ENCODE measurements around the gene TSSK6.
A peak's percentile ranks its signal among the peaks of the same experiment; 100 is the strongest.

Gene TSSK6

GRCh38 chr19:19544954-19545591 lies 29.7 kb upstream of the TSSK6 start:
- no peak for DNase-seq (ENCODE audit: low read depth)

GRCh38 chr19:19544257-19544953 lies 29.1 kb upstream of the TSSK6 start:
- no peak for DNase-seq (ENCODE audit: low read depth)

- DNase-seq (ENCODE audit: low read depth) = no peak
Observed at GRCh38 chr19:19543640-19544039, 28.3 kb upstream of the TSSK6 start.

GRCh38 chr19:19543101-19543500 lies 27.8 kb upstream of the TSSK6 start:
- no peak for DNase-seq (ENCODE audit: low read depth)

GRCh38 chr19:19542507-19542906 lies 27.2 kb upstream of the TSSK6 start:
- DNase-seq (ENCODE audit: low read depth) = no peak

- no peak for DNase-seq (ENCODE audit: low read depth)
Observed at GRCh38 chr19:19541616-19542015, 26.3 kb upstream of the TSSK6 start.

DNA sequence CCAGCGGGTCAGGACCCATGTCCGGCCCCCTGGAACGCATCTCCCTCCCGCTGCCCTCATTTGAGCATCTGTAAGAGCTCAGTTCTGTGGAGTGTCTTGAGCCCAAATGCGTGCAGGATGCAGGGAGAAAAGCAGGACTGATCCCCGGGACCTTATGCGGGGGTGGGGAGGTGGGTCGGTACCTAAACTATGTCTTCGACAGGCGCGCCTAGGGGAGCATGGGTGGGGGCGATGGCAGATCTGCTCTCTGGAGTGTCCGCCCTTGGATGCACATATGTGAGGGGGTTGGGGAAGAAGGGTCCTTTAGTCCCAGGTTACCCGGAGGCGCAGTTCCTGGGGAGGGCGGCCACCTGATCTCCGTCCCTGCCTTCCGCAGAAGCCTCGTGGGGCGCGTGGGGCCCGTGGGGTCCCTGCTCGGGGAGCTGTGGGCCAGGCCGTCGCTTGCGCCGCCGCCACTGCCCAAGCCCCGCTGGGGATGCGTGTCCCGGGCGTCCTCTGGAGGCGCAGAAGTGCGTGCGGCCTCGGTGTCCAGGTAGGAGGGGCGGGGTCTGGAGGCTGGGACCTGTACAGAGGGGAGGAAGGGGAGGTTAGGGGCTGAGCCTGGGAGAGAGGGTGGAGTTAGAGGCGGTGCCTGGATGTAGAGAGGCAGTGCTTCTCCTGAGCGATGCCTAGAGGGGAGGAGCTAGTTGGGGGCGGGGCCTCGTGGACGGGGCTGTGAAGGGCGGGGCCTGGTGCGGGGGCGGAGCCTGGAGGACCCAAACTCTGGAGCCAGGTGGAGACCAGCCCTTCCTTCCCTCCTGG lies 25.6 kb upstream of the TSSK6 start:
- peak; percentile 82 for DNase-seq (ENCODE audit: low read depth)

GRCh38 chr19:19540064-19540714 lies 24.8 kb upstream of the TSSK6 start:
- DNase-seq (ENCODE audit: low read depth) = peak; percentile 77

GRCh38 chr19:19539698-19540063 lies 24.3 kb upstream of the TSSK6 start:
- no peak for DNase-seq (ENCODE audit: low read depth)

GRCh38 chr19:19538785-19539166 lies 23.4 kb upstream of the TSSK6 start:
- DNase-seq (ENCODE audit: low read depth) = no peak

DNA sequence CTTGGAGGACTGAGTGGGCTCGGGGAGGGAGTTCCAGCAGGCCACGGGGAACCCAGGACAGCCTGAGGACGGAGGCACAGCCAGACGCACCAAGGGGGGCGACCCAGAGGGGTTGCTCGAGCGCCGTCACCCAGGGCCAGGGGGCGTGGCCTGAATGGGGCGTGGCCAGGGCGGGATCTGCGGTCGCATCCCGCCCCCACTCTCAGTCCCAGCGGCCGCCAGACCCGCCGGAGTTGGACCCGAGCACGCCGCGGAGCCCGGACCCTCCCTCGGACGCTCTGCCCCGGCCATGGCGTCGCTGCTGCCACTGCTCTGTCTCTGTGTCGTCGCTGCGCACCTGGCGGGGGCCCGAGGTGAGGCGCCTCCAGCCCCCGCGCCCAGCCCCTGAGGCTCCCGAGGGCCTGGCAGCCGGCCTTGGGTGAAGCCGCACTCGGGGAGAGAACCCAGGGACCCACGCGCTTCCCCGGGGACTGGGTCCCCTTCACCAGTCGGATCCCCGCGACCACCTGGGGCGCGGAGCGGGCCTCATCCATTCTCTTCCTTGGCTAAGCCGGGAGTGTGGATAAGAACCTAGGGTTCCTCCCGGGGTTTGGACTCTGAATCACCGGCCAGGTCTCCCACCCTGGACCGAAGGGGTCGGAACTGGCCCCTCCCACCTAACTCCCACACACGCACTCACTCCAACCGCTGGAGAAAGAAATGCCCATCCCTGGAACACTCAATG lies 22.9 kb upstream of the TSSK6 start, which contains the start of gene CILP2:
Gene CILP2, plus strand, starts transcription at position 205 of the 724 bp plus-strand sequence. Its CDS starts 85 bp downstream, at position 290.
- peak; percentile 42 for DNase-seq (ENCODE audit: low read depth)

GRCh38 chr19:19537075-19538048 lies 22.0 kb upstream of the TSSK6 start:
- no peak for DNase-seq (ENCODE audit: low read depth)

DNA sequence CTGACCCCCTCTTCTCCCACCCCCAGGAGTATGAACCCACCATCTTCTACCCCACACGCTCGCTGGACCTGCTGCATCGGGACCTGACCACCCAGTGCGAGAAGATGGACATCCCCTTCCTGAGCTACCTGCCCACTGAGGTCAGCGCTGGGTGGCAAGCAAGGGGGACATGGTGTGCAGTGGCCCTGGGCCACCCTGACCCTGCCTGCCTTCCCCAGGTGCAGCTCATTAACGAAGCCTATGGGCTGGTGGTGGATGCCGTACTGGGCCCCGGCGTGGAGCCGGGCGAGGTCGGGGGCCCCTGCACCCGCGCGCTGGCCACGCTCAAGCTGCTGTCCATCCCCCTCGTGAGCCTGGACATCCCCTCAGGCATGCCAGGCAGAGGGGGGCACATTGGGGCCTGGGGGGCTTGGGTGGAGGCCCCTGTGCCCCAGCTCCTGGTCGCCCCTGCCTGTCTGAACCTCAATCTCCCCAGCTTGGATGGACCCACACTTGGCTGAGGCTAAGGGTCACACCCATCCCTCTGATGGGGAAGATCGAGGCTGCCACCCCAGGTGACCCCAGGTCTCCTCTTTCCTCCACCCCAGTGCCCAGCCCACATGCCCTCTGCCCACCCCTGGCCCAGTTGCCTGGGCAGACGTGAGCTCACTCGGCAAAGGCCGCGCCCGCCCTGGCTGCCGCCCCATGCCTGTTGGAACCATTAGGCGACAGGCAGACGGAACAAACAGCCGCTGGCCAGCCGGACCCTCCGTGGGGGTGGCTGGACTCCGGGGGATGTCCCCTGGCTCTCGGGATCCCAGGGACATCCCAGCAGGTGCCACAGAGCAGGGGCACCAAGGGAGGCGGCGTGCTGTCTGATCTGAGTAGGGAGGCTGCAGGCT lies 20.2 kb upstream of the TSSK6 start:
- no peak for DNase-seq (ENCODE audit: low read depth)

DNA sequence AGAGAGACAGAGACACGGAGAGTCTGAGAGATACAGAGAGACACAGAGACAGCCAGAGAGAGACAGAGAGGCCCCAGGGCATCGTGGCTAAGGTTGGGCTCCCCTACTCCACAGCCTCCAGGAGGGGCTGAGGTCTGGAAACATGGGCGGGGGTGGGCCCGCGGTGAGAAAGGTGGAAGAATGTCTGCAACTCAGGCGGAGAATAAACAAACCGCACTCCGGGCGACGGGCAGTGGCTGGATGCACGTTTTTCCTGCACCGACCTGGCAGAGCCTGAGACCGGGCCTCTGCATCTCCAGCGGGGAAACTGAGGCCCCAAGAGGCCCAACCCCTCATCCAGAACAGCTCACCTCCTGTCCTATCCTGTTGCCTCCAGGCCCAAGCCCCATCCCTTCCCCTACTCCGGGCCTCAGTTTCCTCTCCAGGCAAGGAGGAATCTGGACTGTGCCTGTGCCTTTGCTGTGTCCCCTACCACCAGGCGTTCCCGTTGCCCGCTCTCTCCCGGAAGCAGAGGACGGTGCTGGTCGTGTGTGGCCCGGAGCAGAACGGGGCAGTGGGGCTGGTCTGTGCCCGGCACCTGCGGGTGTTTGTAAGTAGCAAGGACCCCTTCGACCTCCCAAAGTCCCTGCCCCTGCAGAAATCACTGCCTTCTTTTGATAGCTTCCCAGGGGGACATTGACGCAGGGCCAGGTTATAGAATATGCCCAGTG lies 19.4 kb upstream of the TSSK6 start:
- DNase-seq (ENCODE audit: low read depth) = no peak

DNA sequence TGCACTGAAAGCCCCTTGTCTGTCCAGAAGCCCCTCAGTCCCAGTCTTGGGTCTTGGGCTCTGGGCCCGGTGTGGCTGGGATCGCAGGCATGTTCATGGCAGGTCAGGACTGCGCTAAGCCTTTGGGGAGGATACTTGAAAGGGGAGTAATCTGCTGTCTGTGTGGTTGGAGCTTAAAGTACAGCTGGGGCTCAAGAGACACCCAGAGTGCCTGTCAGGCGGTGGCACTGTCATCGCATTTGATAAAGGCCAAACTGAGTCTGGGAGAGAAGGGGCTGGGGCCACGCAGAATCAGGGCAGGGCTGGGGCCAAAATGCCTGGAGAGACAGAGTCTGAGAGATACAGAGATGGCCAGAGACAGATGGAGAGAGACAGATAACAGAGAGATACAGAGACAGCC lies 18.5 kb upstream of the TSSK6 start:
- DNase-seq (ENCODE audit: low read depth) = no peak

DNA sequence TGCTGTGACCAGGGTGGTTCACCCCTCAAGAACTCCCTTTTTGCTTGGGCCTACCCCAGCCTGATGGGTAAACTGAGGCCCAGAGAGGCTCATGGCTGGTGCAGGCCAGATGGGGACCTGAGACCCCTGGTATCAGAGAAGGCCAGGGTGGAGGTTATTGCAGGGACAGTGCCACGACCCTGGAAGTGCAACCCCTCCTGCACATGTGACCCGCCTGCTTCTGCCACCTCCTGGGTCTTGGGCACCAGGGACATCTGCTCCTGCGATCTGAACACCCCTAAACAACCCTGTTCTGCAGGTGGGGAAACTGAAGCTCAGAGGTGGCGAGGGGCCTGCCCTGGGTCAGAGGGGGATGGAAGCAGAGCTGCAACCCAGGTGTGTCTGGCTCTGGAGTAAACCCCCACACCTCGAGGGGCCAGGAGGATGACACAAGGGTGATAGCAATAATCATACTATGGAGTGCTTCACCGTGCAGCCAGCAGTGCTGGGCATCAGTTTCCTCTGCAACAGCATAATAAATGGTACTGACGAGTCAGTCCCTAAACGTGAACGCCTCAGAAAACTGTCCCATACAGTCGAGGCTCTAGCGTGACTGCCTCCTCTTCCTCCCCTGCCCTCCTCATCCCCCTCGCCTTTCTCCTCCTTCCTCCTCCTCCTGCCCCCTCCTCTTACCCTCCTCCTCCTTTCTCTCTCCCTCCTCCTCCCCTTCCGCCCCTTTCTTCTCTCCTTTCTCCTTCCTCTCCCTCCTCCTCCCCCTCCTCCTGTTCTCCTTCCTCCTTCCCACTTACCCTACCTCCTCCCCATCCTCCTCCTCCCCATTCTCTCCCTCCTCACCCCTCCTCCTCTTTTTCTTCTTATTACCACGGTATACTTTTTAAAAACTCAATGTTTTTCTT lies 17.7 kb upstream of the TSSK6 start:
- no peak for DNase-seq (ENCODE audit: low read depth)

GRCh38 chr19:19531951-19532805 lies 16.8 kb upstream of the TSSK6 start:
- DNase-seq (ENCODE audit: low read depth) = peak; percentile 83
